ENCODE measurements around the gene TRIM5. TPM values are rescaled to one million over a fixed set of nuclear protein-coding genes. Genes with fewer than 3 reads are reported as not detected.

The TRIM5 gene
- total RNA-seq, 2 donors from 2014 or later = 17.4 to 36.9 TPM

DNA sequence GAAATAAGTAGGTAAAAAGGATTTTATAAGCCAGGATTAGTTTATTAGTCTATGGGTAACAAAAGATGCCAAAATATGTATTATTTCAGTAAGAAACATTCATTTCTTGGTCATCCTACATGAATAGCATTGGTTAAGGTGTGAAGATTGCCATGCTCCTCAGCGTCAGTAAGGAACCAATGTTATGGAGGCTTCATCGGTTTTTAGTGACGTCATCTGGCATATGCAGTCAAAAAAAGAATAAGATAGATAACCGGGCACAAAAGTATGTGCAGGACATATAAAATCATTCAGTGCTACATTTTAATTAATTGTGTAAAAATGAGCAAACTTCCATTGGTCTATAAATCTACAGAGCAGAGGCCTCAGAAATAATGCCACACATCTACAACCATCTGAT is 29.4 kb downstream of the TRIM5 start:
- Histone ChIP-seq H3K4me1 (replicated peaks) (no peaks in the 10 kb centered on the region), H3K27ac (no peak overlapping the region), H3K4me3 (no peak overlapping the region), H3K36me3 (no peaks in the 10 kb centered on the region), H3K27me3 (replicated peaks; ENCODE audit: insufficient read depth) (no peaks in the 10 kb centered on the region), H3K9me3 (no peaks in the 10 kb centered on the region)
- WGBS = 98% methylated on average over 4 of the region's 4 CpGs
- DNase-seq (ENCODE audit: low spot score) = no peak
- intact Hi-C loops (cut with DNase I) = no loop called here
- no peak for TF ChIP-seq POLR2A (IDR thresholded peaks at IDR 0.05)
- TF ChIP-seq, protein P1, sequence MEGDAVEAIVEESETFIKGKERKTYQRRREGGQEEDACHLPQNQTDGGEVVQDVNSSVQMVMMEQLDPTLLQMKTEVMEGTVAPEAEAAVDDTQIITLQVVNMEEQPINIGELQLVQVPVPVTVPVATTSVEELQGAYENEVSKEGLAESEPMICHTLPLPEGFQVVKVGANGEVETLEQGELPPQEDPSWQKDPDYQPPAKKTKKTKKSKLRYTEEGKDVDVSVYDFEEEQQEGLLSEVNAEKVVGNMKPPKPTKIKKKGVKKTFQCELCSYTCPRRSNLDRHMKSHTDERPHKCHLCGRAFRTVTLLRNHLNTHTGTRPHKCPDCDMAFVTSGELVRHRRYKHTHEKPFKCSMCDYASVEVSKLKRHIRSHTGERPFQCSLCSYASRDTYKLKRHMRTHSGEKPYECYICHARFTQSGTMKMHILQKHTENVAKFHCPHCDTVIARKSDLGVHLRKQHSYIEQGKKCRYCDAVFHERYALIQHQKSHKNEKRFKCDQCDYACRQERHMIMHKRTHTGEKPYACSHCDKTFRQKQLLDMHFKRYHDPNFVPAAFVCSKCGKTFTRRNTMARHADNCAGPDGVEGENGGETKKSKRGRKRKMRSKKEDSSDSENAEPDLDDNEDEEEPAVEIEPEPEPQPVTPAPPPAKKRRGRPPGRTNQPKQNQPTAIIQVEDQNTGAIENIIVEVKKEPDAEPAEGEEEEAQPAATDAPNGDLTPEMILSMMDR (IDR thresholded peaks at IDR 0.05) = no peak
- no peak for TF ChIP-seq POLR2AphosphoS5 (IDR thresholded peaks at IDR 0.05)

DNA sequence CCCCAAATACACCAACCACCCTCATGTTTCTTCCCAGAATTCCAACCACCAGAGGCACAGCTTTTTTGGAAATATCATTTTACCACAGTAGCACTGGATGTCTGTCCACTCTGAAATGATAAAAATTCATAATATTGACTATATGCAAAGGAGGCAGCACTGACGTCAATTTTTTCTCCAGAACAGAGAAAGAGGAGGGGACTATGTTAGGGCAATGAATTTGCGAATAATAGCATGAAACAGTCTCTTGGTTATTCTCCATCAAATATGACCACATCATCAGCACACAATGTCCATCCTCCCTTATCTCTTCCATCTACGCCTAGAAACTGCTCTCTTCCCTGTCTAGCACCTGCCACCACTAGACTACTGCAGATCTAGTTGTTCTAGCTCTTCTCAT is 38.7 kb downstream of the TRIM5 start:
- Histone ChIP-seq H3K4me3 (no peak overlapping the region), H3K27ac (no peak overlapping the region), H3K9me3 (no peaks in the 10 kb centered on the region), H3K36me3 (no peaks in the 10 kb centered on the region), H3K4me1 (replicated peaks) (no peaks in the 10 kb centered on the region), H3K27me3 (replicated peaks; ENCODE audit: insufficient read depth) (no peaks in the 10 kb centered on the region)
- WGBS = 84% methylated on average over 3 of the region's 3 CpGs
- intact Hi-C loops (cut with DNase I) = no loop called here
- TF ChIP-seq, protein P1 (IDR thresholded peaks at IDR 0.05) = no peak
- no peak for TF ChIP-seq POLR2A (IDR thresholded peaks at IDR 0.05)
- TF ChIP-seq POLR2AphosphoS5 (IDR thresholded peaks at IDR 0.05) = no peak
- no peak for DNase-seq (ENCODE audit: low spot score)

- Histone ChIP-seq H3K27ac (no peak overlapping the region), H3K36me3 (no peaks in the 10 kb centered on the region), H3K4me3 (no peak overlapping the region), H3K4me1 (replicated peaks) (no peaks in the 10 kb centered on the region), H3K27me3 (replicated peaks; ENCODE audit: insufficient read depth) (no peaks in the 10 kb centered on the region), H3K9me3 (no peaks in the 10 kb centered on the region)
- intact Hi-C loops (cut with DNase I) = no loop called here
- no peak for TF ChIP-seq POLR2A (IDR thresholded peaks at IDR 0.05)
- no peak for TF ChIP-seq POLR2AphosphoS5 (IDR thresholded peaks at IDR 0.05)
- TF ChIP-seq, protein P1 (IDR thresholded peaks at IDR 0.05) = no peak
- DNase-seq (ENCODE audit: low spot score) = no peak
Measured at GRCh38 chr11:5643585-5643984, 41.3 kb downstream of the TRIM5 start.

- intact Hi-C loops (cut with DNase I) = no loop called here
- 46% methylated on average over 1 of the region's 1 CpG for WGBS
- no peaks in the 10 kb centered on the region for H3K9me3 ChIP-seq
- no peak for DNase-seq (ENCODE audit: low spot score)
- TF ChIP-seq POLR2AphosphoS5 (IDR thresholded peaks at IDR 0.05) (no peak), POLR2A (IDR thresholded peaks at IDR 0.05) (no peak)
- TF ChIP-seq, protein P1 (IDR thresholded peaks at IDR 0.05) = no peak
- H3K4me1 ChIP-seq (replicated peaks) = no peaks in the 10 kb centered on the region
- H3K27me3 ChIP-seq (replicated peaks; ENCODE audit: insufficient read depth) = no peaks in the 10 kb centered on the region
- H3K36me3 ChIP-seq = no peaks in the 10 kb centered on the region
- H3K27ac ChIP-seq = no peak overlapping the region
- H3K4me3 ChIP-seq = no peak overlapping the region
Measured at GRCh38 chr11:5639953-5640352, 44.9 kb downstream of the TRIM5 start.

DNA sequence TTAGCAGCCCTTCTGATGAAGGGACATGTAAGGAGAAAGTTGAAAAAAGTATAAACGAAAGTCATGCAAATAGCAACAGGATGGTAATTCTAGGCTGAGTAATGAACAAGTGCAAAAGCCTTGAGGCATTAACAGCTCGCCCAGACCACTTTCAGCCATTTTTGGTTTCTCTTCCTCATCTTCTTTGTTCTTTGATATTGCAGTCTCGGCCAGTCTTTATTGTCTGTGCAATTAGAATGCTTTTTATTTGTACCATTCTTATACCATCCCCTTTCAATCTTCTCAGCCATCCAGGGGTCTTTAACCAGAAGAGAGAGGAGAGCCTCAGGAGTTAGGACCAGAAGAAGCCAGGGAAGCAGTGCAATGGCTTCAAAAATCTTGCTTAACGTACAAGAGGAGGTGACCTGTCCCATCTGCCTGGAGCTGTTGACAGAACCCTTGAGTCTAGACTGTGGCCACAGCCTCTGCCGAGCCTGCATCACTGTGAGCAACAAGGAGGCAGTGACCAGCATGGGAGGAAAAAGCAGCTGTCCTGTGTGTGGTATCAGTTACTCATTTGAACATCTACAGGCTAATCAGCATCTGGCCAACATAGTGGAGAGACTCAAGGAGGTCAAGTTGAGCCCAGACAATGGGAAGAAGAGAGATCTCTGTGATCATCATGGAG is 52.8 kb downstream of the TRIM5 start:
- H3K4me1 ChIP-seq (replicated peaks) = no peaks in the 10 kb centered on the region
- intact Hi-C loops (cut with DNase I) = no loop called here

More for the DNA sequence above, 52.8 kb downstream of the TRIM5 start:
- Histone ChIP-seq H3K9me3 (no peaks in the 10 kb centered on the region), H3K36me3 (no peaks in the 10 kb centered on the region), H3K27me3 (replicated peaks; ENCODE audit: insufficient read depth) (no peaks in the 10 kb centered on the region), H3K27ac (no peak overlapping the region), H3K4me3 (no peak overlapping the region)
- DNase-seq (ENCODE audit: low spot score) = no peak
- TF ChIP-seq POLR2AphosphoS5 (IDR thresholded peaks at IDR 0.05) (no peak), POLR2A (IDR thresholded peaks at IDR 0.05) (no peak)
- TF ChIP-seq, protein P1 (IDR thresholded peaks at IDR 0.05) = no peak
- 84% methylated on average over 5 of the region's 5 CpGs for WGBS
